Glomerular endothelial cell (primary cell): ENCODE data around the gene KCNK3. TPM values are rescaled to one million over a fixed set of nuclear protein-coding genes. Genes with fewer than 3 reads are reported as not detected.

Experiments used
- DNase-seq: peaks from one replicate; pipeline ENCODE4 v3.0.0-alpha.2; 2011; ENCODE audit warnings: low read depth, low spot score; ENCODE audit errors: extremely low read depth
- total RNA-seq: library from RNA; depleted of rRNA; stranded (reverse); fragments of >200 nt; gene quantifications from 2 replicates; pipeline ENCODE4 v1.2.3, GENCODE V29; 2015

KCNK3 gene
- total RNA-seq, 1 donor from 2014 or later, result 1.3 TPM

DNA sequence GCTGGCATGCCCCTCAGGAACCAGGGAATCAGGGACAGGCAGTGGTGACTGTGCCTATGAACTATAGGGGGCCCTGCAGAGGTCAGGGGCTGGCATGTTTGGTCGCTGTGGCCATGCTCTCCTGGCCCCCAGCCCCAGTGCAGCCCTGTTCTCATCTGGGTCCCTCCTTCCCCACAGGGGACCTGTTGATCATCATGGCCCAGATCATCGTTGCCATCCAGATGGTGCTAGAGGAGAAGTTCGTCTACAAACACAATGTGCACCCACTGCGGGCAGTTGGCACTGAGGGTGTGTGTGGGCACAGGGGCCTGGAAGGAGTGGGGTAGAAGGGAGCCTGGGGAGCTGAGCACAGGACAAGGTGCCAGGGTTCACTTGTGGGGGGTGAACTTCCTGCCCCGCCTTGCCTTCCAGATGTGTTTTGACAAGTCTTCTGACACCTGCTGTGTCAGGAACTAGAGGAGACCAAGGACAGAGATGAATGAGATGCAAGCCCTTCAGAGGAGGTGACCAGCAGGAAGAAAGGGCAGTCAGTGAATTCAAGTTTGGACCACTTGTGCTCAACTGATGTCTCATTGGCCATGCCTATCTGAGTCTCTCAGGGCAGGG is 83.8 kb downstream of the KCNK3 start:
- DNase-seq, result no peak

DNA sequence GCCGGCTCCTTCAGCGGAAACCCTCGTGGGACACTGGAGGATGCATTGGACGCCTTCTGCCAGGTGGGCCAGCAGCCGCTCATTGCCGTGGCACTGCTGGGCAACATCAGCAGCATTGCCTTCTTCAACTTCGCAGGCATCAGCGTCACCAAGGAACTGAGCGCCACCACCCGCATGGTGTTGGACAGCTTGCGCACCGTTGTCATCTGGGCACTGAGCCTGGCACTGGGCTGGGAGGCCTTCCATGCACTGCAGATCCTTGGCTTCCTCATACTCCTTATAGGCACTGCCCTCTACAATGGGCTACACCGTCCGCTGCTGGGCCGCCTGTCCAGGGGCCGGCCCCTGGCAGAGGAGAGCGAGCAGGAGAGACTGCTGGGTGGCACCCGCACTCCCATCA is 85.6 kb downstream of the KCNK3 start:
- no peak for DNase-seq

DNA sequence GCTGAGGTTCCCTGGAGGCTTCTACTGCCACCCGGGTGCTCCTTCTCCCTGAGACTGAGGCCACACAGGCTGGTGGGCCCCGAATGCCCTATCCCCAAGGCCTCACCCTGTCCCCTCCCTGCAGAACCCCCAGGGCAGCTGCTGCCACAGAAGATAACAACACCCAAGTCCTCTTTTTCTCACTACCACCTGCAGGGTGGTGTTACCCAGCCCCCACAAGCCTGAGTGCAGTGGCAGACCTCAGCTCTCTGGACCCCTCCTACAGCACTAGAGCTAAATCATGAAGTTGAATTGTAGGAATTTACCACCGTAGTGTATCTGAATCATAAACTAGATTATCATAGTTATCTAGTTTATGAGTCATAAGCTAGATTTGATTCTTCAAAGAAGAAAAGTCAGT is 86.0 kb downstream of the KCNK3 start:
- no peak for DNase-seq

GRCh38 chr2:26780203-26780760 is 87.8 kb downstream of the KCNK3 start:
- DNase-seq, result no peak

Other genes starting within 250 kb of the KCNK3 start
- 0.18 TPM in 1 of 2 replicates, not detected in the other for gene OTOF, start 214.6 kb upstream of the KCNK3 start, total RNA-seq
- gene CIB4, start 51.4 kb upstream of the KCNK3 start, total RNA-seq, result not detected in 2 replicates
- 37.2 and 43.4 TPM in 2 replicates for gene SLC35F6, start 71.6 kb downstream of the KCNK3 start, total RNA-seq
- gene CENPA, start 93.3 kb downstream of the KCNK3 start, total RNA-seq, result 3.6 and 4.6 TPM in 2 replicates
- not detected in 2 replicates for gene DPYSL5, start 155.4 kb downstream of the KCNK3 start, total RNA-seq